Sigmoid colon (tissue), 7 donors: ENCODE results near the gene PTCHD1. TPM values are rescaled to one million over a fixed set of nuclear protein-coding genes. Genes with fewer than 3 reads are reported as not detected.
A peak's percentile ranks its signal among the peaks of the same experiment; 100 is the strongest.

Experiments used
- DNase-seq: peaks from one replicate; pipeline ENCODE4 v3.0.0-alpha.2; 2019
- H3K27ac ChIP-seq, 4 donors: fragments of 200-600 bp; sonication (generic); one replicate each; pipeline ENCODE4 v1.5.1; 2016 to 2019; ENCODE audit warnings: mild to moderate bottlenecking in 1 of 4
- H3K27me3 ChIP-seq, 3 donors: fragments of 200-600 bp; sonication (generic); one replicate each; pipeline ENCODE4 v1.5.1; 2019; ENCODE audit warnings: mild to moderate bottlenecking in 1 of 3
- H3K36me3 ChIP-seq, 4 donors: fragments of 200-600 bp; sonication (generic); one replicate each; pipeline ENCODE4 v1.5.1; 2016 to 2019
- H3K4me1 ChIP-seq, 4 donors: fragments of 200-600 bp; sonication (generic); one replicate each; pipeline ENCODE4 v1.5.1; 2017 to 2019
- H3K4me3 ChIP-seq, 4 donors: fragments of 200-600 bp; sonication (generic); one replicate each; pipeline ENCODE4 v1.5.1; 2017 to 2019; ENCODE audit warnings: mild to moderate bottlenecking in 2 of 4, moderate library complexity in 1 of 4
- H3K9me3 ChIP-seq, 4 donors: fragments of 200-600 bp in 3 of 4; sonication (generic) in 3 of 4; one replicate each; pipeline versions ENCODE4 v1.5.1 to v1.6.1; 2013 to 2019
- CTCF ChIP-seq, 4 experiments: fragments of 450-650 bp in 3 of 4; fragments of 200-600 bp in 1 of 4; IDR thresholded peaks; one replicate each; pipeline ENCODE4 v1.5.1; 2016 to 2019; ENCODE audit warnings: antibody characterized with exemption in 4 of 4, mild to moderate bottlenecking in 3 of 4, moderate library complexity in 2 of 4
- EP300 ChIP-seq, 4 donors: sonication (generic); formaldehyde crosslinking; IDR thresholded peaks; one replicate each; pipeline ENCODE4 v1.6.1; 2017; ENCODE audit warnings: antibody characterized with exemption in 4 of 4
- POLR2A ChIP-seq, 2 donors: fragments of 450-650 bp; IDR thresholded peaks; one replicate each; pipeline ENCODE4 v1.6.1; 2016; ENCODE audit warnings: antibody characterized with exemption in 2 of 2, mild to moderate bottlenecking in 2 of 2, moderate library complexity in 2 of 2
- POLR2AphosphoS5 ChIP-seq, 4 donors: sonication (generic); formaldehyde crosslinking; IDR thresholded peaks; one replicate each; pipeline ENCODE4 v1.6.1; 2017; ENCODE audit warnings: antibody characterized with exemption in 4 of 4
- WGBS, 2 donors: extraction: QIAGEN DNeasy Blood & Tissue Kit; methylation state at CpG; one replicate each; pipeline ENCODE4 v1.1.7; 2013; 5-methylcytosine and 5-hydroxymethylcytosine counted together
- intact Hi-C: fragments of 100-400 bp; cut with DNase I; formaldehyde crosslinking; loops from one replicate; pipeline ENCODE4 v1.15.1; 2023
- polyA plus RNA-seq, 3 donors: library from polyadenylated mRNA; stranded (reverse); fragments of 200-250 nt; gene quantifications; one replicate each; pipeline ENCODE4 v1.2.3, GENCODE V29; 2013
- total RNA-seq, 4 donors: library from RNA; depleted of rRNA; stranded (reverse); fragments of >200 nt; gene quantifications; one replicate each; pipeline ENCODE4 v1.1.0, GENCODE V29; 2016
- donor health status: healthy with polysubstance abuse.
- donor health status: Bipolar disorder and iron deficiency.
- donor health status: healthy.

Gene PTCHD1
- total and polyA plus RNA-seq, 7 donors, result under 0.01 to 31.6 (median 21.0) TPM; not detected in 1

- H3K9me3 ChIP-seq, result no peaks in the 10 kb centered on the region
- intact Hi-C loops, result no loop called here
- H3K27ac ChIP-seq, result peak overlapping the region in 1 of 4 donors; percentile 12
- peaks cover 0 to 4% (median 0%) of the 10 kb centered on the region in 4 donors for H3K4me1 ChIP-seq
- DNase-seq, result no peak
- no peak overlapping the region for H3K4me3 ChIP-seq
- no peaks in the 10 kb centered on the region for H3K27me3 ChIP-seq
- no peak for TF ChIP-seq POLR2AphosphoS5 (IDR thresholded peaks at IDR 0.05)
- TF ChIP-seq CTCF (IDR thresholded peaks at IDR 0.05), result no peak
- TF ChIP-seq EP300 (IDR thresholded peaks at IDR 0.05), result no peak
- no peak for TF ChIP-seq POLR2A (IDR thresholded peaks at IDR 0.05)
- WGBS, 2 donors, result 86% methylated on average over 6 of the region's 6 CpGs
- no peaks in the 10 kb centered on the region for H3K36me3 ChIP-seq
Measured at GRCh38 chrX:23356189-23356588, 21.5 kb downstream of the PTCHD1 start.

DNA sequence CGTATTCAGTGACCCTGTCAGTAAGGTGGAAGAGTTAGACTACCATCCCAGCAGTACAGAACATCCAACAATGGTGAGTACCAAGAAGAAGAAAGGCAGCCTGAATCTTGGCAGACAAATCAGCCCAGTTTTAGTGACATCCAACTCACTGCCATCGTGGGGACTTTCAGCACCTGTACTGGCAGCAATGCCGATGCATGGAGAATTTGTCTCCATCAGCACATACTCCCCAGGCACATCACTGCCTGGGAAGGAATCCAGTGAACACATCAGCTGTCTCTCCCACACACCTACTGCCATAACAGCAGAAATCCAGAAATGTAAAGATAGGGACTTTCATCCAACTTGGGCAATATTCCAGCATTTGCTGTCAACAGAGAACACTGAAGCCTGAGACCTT lies 29.8 kb downstream of the PTCHD1 start:
- intact Hi-C loops, result no loop called here
- TF ChIP-seq POLR2AphosphoS5 (IDR thresholded peaks at IDR 0.05) (no peak), CTCF (IDR thresholded peaks at IDR 0.05) (no peak), POLR2A (IDR thresholded peaks at IDR 0.05) (no peak), EP300 (IDR thresholded peaks at IDR 0.05) (no peak)
- H3K4me1 ChIP-seq, result peaks cover 0 to 8% (median 0%) of the 10 kb centered on the region in 4 donors
- H3K4me3 ChIP-seq, result no peak overlapping the region
- 90 to 93% methylated on average over 3 of the region's 3 CpGs for WGBS, 2 donors
- H3K27ac ChIP-seq, result no peak overlapping the region
- no peak for DNase-seq
- H3K36me3 ChIP-seq, result no peaks in the 10 kb centered on the region
- H3K27me3 ChIP-seq, result no peaks in the 10 kb centered on the region
- H3K9me3 ChIP-seq, result no peaks in the 10 kb centered on the region

GRCh38 chrX:23365541-23365940 lies 30.9 kb downstream of the PTCHD1 start:
- H3K4me3 ChIP-seq, result no peak overlapping the region
- 9 to 21% methylated on average over 1 of the region's 1 CpG for WGBS, 2 donors
- H3K27ac ChIP-seq, result no peak overlapping the region
- no peaks in the 10 kb centered on the region for H3K9me3 ChIP-seq
- H3K4me1 ChIP-seq, result peaks cover 0 to 8% (median 0%) of the 10 kb centered on the region in 4 donors
- no peak for DNase-seq
- intact Hi-C loops, result no loop called here
- no peaks in the 10 kb centered on the region for H3K27me3 ChIP-seq
- TF ChIP-seq EP300 (IDR thresholded peaks at IDR 0.05), result no peak
- no peak for TF ChIP-seq CTCF (IDR thresholded peaks at IDR 0.05)
- TF ChIP-seq POLR2AphosphoS5 (IDR thresholded peaks at IDR 0.05), result no peak
- no peak for TF ChIP-seq POLR2A (IDR thresholded peaks at IDR 0.05)
- H3K36me3 ChIP-seq, result no peaks in the 10 kb centered on the region

GRCh38 chrX:23366914-23367313 lies 32.3 kb downstream of the PTCHD1 start:
- Histone ChIP-seq H3K4me1 (peaks cover 0 to 12% (median under 1%) of the 10 kb centered on the region in 4 donors), H3K36me3 (no peaks in the 10 kb centered on the region), H3K27me3 (no peaks in the 10 kb centered on the region), H3K4me3 (no peak overlapping the region), H3K27ac (no peak overlapping the region), H3K9me3 (no peaks in the 10 kb centered on the region)
- 96 to 97% methylated on average over 4 of the region's 4 CpGs for WGBS, 2 donors
- no peak for DNase-seq
- intact Hi-C loops, result no loop called here
- TF ChIP-seq EP300 (IDR thresholded peaks at IDR 0.05), result no peak
- TF ChIP-seq POLR2A (IDR thresholded peaks at IDR 0.05), result no peak
- TF ChIP-seq POLR2AphosphoS5 (IDR thresholded peaks at IDR 0.05), result no peak
- TF ChIP-seq CTCF (IDR thresholded peaks at IDR 0.05), result no peak

DNA sequence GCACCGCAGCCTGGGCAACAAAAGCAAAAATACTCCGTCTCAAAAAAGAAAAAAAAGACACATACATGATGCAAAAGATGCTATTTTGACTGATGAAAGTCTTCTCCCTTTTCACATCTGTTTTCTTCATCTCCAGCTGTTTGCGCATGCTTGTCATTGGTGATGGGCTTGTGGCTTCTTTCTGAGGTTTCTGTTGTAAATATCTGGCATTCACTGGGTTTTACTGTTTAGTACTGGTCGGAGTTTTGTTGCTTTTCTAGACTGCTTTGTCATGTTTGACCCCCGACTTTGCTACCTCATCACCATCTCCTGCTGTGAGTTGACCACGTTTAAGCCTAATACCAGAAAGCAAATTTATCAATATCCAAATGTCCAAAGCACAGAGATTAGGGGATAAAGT lies 34.4 kb downstream of the PTCHD1 start:
- no peak overlapping the region for H3K27ac ChIP-seq
- H3K36me3 ChIP-seq, result no peaks in the 10 kb centered on the region
- H3K4me1 ChIP-seq, result peaks cover 0 to 32% (median 18%) of the 10 kb centered on the region in 4 donors
- H3K27me3 ChIP-seq, result no peaks in the 10 kb centered on the region
- intact Hi-C loops, result no loop called here
- TF ChIP-seq CTCF (IDR thresholded peaks at IDR 0.05) (no peak), EP300 (IDR thresholded peaks at IDR 0.05) (no peak), POLR2AphosphoS5 (IDR thresholded peaks at IDR 0.05) (no peak), POLR2A (IDR thresholded peaks at IDR 0.05) (no peak)
- 71 to 77% methylated on average over 6 of the region's 6 CpGs for WGBS, 2 donors
- no peak for DNase-seq
- H3K9me3 ChIP-seq, result no peaks in the 10 kb centered on the region
- H3K4me3 ChIP-seq, result no peak overlapping the region
